ENCODE data around the gene PGLYRP2.

PGLYRP2 gene

GRCh38 chr19:15436012-15436825 is 43.1 kb downstream of the PGLYRP2 start:
- Histone ChIP-seq H3K27ac (ENCODE audit: poor library complexity, severe bottlenecking) (no peak overlapping the region), H3K4me1 (ENCODE audit: insufficient read depth, poor library complexity, severe bottlenecking) (peaks cover 3% of the 10 kb centered on the region), H3K27me3 (ENCODE audit: insufficient read depth, poor library complexity, severe bottlenecking) (no peaks in the 10 kb centered on the region), H3K9me3 (ENCODE audit: severe bottlenecking) (no peaks in the 10 kb centered on the region), H3K36me3 (ENCODE audit: low read depth) (no peaks in the 10 kb centered on the region), H3K4me3 (ENCODE audit: severe bottlenecking) (no peak overlapping the region)
- no peak for TF ChIP-seq CTCF (IDR thresholded peaks at IDR 0.05; ENCODE audit: poor library complexity, severe bottlenecking)
- no peak for ATAC-seq (ENCODE audit: low read depth)
- DNase-seq (ENCODE audit: low spot score) = no peak

DNA sequence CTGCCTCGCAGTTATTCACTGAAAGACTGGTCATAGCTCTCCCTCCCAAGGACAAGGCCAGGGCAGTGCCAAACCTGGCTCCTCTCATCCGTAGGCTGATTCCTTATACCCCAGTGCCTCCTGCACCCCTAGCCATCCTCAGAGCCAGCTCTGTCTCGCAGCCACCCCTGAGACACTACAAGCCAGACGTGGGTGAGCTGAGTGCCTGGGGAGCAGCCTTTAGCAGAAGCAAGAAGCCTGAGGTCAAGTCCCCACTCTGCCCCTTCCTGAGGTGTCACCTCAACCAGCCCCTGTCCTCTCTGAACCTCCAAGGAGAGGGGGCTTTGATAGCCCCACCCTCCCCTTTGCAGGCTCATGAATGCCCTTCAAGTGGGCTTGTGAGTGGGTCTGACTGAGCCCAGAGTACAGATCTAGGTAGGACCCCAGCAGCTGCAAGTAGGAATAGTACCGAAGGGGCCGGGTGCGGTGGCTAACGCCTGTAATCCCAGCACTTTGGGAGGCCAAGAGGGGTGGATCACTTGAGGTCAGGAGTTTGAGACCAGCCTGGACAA is 45.7 kb downstream of the PGLYRP2 start:
- ATAC-seq (ENCODE audit: low read depth) = no peak
- H3K4me3 ChIP-seq (ENCODE audit: severe bottlenecking) = peak overlapping the region; percentile 86
- no peak overlapping the region for H3K27ac ChIP-seq (ENCODE audit: poor library complexity, severe bottlenecking)
- H3K4me1 ChIP-seq (ENCODE audit: insufficient read depth, poor library complexity, severe bottlenecking) = peaks cover 4% of the 10 kb centered on the region
- H3K27me3 ChIP-seq (ENCODE audit: insufficient read depth, poor library complexity, severe bottlenecking) = no peaks in the 10 kb centered on the region
- no peaks in the 10 kb centered on the region for H3K9me3 ChIP-seq (ENCODE audit: severe bottlenecking)
- TF ChIP-seq CTCF (IDR thresholded peaks at IDR 0.05; ENCODE audit: poor library complexity, severe bottlenecking) = no peak
- H3K36me3 ChIP-seq (ENCODE audit: low read depth) = peaks cover 10% of the 10 kb centered on the region; the same call in 1 of the 2 replicates
- no peak for DNase-seq (ENCODE audit: low spot score)

DNA sequence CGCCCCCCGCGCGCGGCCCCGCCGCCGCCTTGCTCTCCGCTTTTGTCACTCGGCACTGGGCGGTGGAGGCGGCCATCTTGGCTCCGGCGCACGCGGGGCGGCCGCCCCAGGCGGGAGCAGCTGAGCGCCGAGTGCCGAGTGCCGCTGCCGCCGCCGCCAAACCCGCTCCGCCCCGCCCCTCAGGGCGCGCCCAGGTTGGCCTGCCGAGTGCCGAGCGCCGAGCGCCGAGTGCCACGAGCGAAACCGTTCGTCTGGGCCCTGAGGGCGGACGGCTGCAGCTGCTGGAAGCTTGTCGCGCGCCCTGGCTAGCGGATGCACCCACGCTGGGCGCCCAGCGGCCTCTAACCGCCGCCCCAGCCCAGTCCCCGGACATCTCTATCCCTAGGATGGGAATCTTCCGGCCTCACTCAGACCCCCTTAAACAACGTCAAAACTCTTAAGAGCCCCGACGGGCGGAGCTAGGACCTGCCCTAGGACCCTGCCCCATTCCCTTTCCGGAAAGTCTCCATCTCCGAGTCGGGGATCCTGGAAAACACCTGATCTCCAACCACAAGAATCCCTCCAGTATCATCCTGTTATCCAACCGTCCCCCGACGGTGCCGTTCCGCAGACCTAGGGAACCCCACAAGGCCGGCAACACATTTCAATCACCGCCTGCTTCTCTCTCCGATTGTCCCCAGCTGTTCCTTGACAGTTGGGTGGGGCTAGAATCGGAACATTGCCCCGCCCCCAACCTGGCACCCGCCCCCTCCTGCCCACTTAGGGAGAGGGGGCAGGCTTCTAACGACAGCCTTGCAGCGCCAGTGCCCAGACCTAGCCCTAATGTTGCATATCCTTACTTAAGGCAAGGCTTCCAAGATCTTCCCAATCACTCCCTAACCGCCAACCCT is 46.4 kb downstream of the PGLYRP2 start:
- DNase-seq (ENCODE audit: low spot score) (peak; percentile 85), ATAC-seq (ENCODE audit: low read depth) (peak; percentile 77)
- peaks cover 4% of the 10 kb centered on the region for H3K4me1 ChIP-seq (ENCODE audit: insufficient read depth, poor library complexity, severe bottlenecking)
- no peak for TF ChIP-seq CTCF (IDR thresholded peaks at IDR 0.05; ENCODE audit: poor library complexity, severe bottlenecking)
- no peaks in the 10 kb centered on the region for H3K27me3 ChIP-seq (ENCODE audit: insufficient read depth, poor library complexity, severe bottlenecking)
- H3K27ac ChIP-seq (ENCODE audit: poor library complexity, severe bottlenecking) = peak overlapping the region; percentile 36
- no peaks in the 10 kb centered on the region for H3K9me3 ChIP-seq (ENCODE audit: severe bottlenecking)
- peak overlapping the region; percentile 86 for H3K4me3 ChIP-seq (ENCODE audit: severe bottlenecking)
- H3K36me3 ChIP-seq (ENCODE audit: low read depth) = peaks cover 18% of the 10 kb centered on the region; the same call in 1 of the 2 replicates

GRCh38 chr19:15432018-15432494 is 47.2 kb downstream of the PGLYRP2 start:
- Histone ChIP-seq H3K36me3 (ENCODE audit: low read depth) (peaks cover 26% of the 10 kb centered on the region), H3K9me3 (ENCODE audit: severe bottlenecking) (no peaks in the 10 kb centered on the region), H3K27ac (ENCODE audit: poor library complexity, severe bottlenecking) (peak overlapping the region; percentile 57), H3K4me1 (ENCODE audit: insufficient read depth, poor library complexity, severe bottlenecking) (peaks cover 4% of the 10 kb centered on the region), H3K4me3 (ENCODE audit: severe bottlenecking) (peak overlapping the region; percentile 86), H3K27me3 (ENCODE audit: insufficient read depth, poor library complexity, severe bottlenecking) (no peaks in the 10 kb centered on the region)
- ATAC-seq (ENCODE audit: low read depth) (no peak), DNase-seq (ENCODE audit: low spot score) (peak; percentile 58)
- TF ChIP-seq CTCF (IDR thresholded peaks at IDR 0.05; ENCODE audit: poor library complexity, severe bottlenecking) = no peak
